Fibroblast of gingiva (primary cell): ENCODE results near the gene FLNB.
A peak's percentile ranks its signal among the peaks of the same experiment; 100 is the strongest.

Experiments
- DNase-seq: peaks from one replicate; pipeline ENCODE4 v3.0.0-alpha.2; 2011; ENCODE audit warnings: low read depth

Gene FLNB

DNA sequence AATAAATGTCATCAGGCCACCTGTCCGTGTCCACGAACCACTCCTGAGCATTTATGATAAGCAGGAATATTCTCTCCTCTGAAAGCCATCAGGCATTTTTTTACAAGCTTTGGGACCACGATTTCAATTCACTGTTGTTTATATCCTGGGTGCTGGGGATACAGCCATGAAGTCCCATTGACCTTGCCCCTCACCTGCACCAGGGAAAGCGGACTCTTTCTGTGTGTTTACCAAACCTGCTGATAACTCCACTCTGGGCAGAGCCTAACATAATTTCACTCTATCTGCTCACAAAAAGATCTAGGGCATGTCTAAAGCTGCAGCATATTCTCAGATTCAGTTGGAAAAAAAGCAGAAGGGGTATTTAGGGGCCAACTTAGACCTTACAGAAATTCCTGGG lies 197.8 kb downstream of the FLNB start:
- no peak for DNase-seq

GRCh38 chr3:58206406-58207011 lies 198.3 kb downstream of the FLNB start:
- peak; percentile 7 for DNase-seq

GRCh38 chr3:58207954-58208353 lies 199.7 kb downstream of the FLNB start:
- DNase-seq = no peak

DNA sequence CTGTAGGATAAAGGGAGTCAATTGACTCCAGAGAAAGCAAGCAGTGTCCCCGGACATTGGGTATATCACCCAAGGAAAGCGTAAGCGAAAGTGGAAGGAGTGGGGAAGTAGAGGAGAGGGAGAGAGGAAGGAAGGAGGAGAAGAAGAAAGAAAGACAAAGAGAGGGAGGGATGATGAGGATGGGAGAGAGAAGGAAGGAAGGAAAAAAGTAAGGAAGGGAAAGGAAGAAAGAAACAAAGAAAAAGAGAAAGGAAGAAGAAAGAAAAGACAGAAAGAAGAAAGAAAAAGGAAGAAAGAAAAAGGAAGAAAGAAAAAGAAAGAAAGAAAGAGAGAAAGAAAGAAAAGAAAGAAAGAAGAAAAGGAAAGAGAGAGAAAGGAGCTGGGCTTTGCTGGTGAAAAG lies 201.7 kb downstream of the FLNB start:
- no peak for DNase-seq

DNA sequence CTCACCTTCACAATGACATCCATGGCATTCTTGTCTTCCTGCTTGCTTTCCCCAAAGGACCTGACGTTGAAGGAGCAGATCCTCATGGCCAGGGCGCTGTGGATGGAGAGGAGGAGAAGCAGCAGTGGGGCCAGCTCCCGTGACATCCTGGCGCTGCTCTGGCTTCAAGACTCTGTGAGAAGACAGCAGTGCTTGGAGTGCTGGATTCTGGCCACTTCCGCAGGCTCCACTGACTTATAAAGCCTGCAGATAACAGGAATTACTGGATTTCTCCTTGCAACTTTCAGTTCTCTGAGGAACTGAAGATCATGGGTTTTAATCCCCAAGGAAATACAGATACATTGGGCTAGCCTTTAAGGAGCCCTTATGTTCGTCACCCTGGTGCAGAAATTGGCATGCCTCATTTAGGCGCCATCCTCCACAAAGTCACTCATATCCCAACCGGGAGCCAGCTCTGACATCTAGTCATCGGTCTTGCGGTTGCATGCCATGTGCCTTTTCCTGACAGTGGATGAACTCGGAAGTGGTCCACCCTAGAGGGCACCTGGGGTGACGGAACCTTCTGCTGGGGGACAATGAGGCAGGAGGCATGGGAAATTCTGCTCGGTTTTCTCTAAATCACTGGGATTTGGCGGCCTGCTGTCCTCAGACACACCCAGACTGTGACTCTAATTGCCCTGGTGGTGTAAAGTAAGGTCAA lies 202.7 kb downstream of the FLNB start, which contains the start of gene DNASE1L3:
Gene DNASE1L3 (minus strand): TSS at position 212 of the 700 bp plus-strand sequence. CDS start 66 bp downstream, at position 146.
- no peak for DNase-seq

DNA sequence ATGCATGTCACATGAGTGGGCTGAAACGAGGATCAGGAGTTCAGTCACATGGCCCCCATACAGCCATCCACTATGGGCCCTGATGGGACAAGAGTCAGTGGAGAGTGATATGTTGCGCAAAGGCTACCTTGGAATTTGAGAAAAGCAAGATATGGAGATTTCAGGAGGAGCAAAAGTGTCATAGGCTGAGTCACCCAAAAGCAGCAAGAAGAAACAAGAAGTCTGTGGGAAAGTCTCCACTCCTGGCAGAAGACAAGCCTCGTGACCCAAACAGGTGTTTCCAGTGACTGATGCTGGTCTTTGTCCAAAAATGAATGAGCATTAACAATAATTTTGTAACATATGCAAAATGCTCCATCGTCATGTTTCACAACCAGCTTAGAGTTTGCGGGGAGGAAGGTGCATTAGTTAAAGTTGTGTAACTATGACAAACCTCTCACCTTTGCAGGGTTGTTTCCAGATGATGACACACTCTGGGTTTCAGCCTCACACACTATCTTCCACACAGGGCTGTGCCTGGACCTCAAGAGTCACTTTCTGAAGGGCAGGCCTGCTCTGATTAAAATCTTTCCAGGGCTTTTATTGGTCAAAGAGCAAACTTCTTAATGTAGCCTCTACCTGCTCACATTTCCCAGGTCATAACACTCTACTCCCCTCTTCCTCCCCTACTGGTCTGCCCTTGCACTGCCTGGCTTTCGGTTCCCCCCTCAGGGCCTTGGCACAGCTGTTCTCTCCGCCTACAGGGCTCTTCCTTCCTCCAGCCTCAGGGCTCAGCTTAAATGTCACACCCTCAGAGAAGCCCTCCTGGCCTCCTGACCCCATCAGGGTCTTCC lies 206.5 kb downstream of the FLNB start:
- DNase-seq = no peak

DNA sequence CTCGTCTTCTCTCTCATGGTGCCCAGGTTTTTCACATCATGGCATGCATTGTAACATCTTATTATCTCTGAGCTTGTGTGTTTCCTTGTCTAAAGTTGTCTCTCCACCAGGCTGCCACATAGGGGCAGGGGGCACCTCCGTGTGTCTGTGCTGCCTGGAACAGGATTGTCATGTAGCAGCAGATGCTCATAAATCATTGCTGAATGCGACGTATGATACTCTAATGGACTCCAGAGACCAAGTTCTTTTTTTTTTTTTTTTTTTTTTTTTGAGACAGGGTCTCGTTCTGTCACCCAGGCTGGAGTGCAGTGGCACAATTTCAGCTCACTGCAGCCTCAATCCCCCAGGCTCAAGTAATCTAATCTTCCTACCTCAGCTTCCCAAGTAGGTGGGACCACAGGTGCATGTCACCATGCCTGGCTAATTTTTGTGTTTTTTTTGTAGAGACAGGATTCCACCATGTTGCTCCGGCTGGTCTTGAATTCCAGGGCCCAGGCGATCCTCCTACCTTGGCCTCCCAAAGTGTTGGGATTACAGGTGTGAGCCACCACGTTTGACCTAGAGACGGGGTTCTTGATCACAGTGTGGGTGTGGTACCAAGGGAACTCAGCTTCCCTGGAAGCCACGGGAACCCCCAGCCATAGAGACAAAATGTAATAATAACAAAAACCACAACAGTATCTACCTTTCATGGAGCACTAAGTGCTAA lies 207.2 kb downstream of the FLNB start:
- DNase-seq = no peak

DNA sequence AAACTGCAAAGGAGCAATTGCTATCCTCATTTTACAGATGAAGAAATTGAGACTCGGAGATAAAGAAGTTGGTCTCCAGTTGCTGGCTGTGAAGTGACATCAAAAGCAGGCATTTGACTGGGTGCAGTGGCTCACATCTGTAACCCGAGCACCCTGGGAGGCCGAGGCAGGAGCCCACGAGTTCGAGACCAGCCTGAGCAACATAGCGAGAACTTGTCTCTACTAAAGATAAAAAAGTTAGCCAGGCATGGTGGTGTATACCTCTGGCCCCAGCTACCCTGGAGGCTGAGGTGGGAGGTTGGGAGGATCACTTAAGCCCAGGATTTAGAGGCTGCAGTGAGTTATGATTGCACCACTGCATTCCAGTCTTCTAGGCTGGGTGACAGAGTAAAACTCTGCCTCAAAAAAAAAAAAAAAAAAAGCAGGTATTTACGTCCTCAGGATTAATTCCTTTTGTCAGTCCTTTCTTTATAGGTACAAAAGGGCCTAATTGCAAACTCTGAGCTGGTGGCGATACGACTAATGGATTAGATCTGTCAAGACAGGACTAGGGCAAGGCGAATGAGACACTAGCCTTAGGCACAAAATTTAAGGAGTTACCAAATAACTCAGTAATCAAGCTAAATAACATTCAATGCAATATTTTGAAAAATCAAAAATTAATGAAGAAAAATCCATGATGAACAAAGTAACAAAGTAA lies 208.4 kb downstream of the FLNB start:
- DNase-seq = no peak

DNA sequence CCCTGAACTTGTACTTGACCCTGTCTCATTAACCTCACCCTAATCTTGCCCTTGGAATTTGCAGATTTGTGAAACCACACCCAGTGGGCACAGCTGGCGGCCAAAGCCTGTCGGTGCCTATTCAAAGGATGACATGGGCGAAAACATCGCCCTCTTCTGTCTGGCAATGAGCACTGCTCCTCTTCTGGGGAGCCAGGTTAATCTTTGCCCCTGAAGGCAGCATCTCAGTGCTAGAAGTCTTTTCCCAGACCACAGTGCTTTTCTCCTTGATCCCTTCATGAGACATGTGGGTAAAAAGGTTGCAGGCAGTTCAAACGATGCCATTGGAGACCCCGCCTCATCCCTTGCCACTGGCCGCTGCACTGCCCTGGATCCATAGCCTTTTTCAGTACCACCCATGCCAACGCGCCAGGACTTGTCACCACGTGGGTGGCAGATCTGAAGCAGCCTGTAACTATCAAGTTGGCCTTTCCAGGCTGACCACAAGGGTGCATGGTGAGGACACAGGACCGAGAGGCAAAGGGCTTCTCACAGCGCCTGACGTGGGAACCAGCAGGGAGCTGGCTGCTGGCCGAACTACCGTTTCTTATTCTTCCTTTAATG lies 209.1 kb downstream of the FLNB start:
- DNase-seq = peak; percentile 59

GRCh38 chr3:58218904-58219303 lies 210.7 kb downstream of the FLNB start:
- DNase-seq = no peak
